ENCODE data around the gene MAFB. TPM values are rescaled to one million over a fixed set of nuclear protein-coding genes. Genes with fewer than 3 reads are reported as not detected.

The MAFB gene
- total RNA-seq, 1 donor from 2014 or later, result 80.5 TPM

DNA sequence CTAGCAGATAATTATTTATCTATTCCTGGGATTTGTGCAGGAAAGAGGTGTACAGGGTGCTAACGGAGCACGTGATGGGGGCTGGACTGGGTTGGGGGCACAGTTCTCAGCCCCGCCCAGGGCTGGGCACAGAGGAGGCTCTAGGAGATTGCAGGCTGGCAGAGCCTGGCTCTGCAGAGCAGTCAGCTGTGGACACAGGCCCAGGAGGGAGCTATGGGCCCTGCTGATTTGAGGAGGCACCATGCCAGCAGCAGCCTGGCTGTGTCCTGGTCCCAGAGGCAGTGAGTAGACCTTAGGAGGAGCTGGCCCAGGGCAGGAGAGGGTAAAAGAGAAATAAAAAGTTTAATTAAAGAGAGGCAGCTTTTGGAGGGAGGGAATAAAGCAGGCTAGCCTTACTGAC lies 19.3 kb downstream of the MAFB start:
- intact Hi-C loops (cut with DNase I), result no loop called here
- Histone ChIP-seq H3K36me3 (no peaks in the 10 kb centered on the region), H3K4me1 (no peaks in the 10 kb centered on the region), H3K9me3 (no peaks in the 10 kb centered on the region), H3K27ac (no peak overlapping the region), H3K27me3 (no peaks in the 10 kb centered on the region), H3K4me3 (no peak overlapping the region)
- no peak for DNase-seq (ENCODE audit: extremely low spot score in 2 of 2)
- TF ChIP-seq POLR2A (IDR thresholded peaks at IDR 0.05), result no peak
- no peak for TF ChIP-seq CTCF (IDR thresholded peaks at IDR 0.05)
- TF ChIP-seq POLR2AphosphoS5 (IDR thresholded peaks at IDR 0.05; ENCODE audit: insufficient read depth in 1 of 2, low read depth in 1 of 2), result no peak

GRCh38 chr20:40668449-40669228 lies 20.4 kb downstream of the MAFB start:
- no peak for TF ChIP-seq POLR2A (IDR thresholded peaks at IDR 0.05)
- TF ChIP-seq CTCF (IDR thresholded peaks at IDR 0.05), result no peak
- TF ChIP-seq POLR2AphosphoS5 (IDR thresholded peaks at IDR 0.05; ENCODE audit: insufficient read depth in 1 of 2, low read depth in 1 of 2), result no peak
- intact Hi-C loops (cut with DNase I), result no loop called here

DNA sequence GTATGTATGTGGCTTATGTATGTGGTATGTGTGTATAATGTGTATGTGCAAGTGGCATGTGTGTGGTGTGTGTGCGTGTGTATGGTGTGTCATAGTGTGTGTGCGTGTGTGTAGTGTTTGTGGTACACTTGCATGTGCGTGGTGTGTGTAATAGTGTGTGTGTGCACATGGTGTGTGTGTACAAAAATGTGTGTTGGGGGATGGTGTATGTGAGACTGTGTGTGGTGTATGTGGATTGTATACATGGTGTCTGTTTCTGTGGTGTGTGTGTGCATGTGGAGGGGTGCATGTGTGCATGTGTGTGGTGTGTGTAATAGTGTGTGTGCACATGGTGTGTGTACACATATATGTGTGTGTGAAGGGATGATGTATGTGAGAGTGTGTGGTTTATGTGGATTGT lies 21.5 kb downstream of the MAFB start:
- no peak for DNase-seq (ENCODE audit: extremely low spot score in 2 of 2)
- no peaks in the 10 kb centered on the region for H3K27me3 ChIP-seq
- no peaks in the 10 kb centered on the region for H3K9me3 ChIP-seq
- no peak overlapping the region for H3K27ac ChIP-seq
- H3K4me3 ChIP-seq, result no peak overlapping the region
- intact Hi-C loops (cut with DNase I), result no loop called here
- H3K4me1 ChIP-seq, result no peaks in the 10 kb centered on the region
- no peak for TF ChIP-seq CTCF (IDR thresholded peaks at IDR 0.05)
- TF ChIP-seq POLR2AphosphoS5 (IDR thresholded peaks at IDR 0.05; ENCODE audit: insufficient read depth in 1 of 2, low read depth in 1 of 2), result no peak
- TF ChIP-seq POLR2A (IDR thresholded peaks at IDR 0.05), result no peak
- no peaks in the 10 kb centered on the region for H3K36me3 ChIP-seq

More at GRCh38 chr20:40668449-40669228, 20.4 kb downstream of the MAFB start:
- H3K36me3 ChIP-seq, result no peaks in the 10 kb centered on the region
- no peaks in the 10 kb centered on the region for H3K9me3 ChIP-seq
- no peaks in the 10 kb centered on the region for H3K27me3 ChIP-seq
- no peak overlapping the region for H3K4me3 ChIP-seq
- H3K27ac ChIP-seq, result no peak overlapping the region
- no peaks in the 10 kb centered on the region for H3K4me1 ChIP-seq
- DNase-seq (ENCODE audit: extremely low spot score in 2 of 2), result no peak

- TF ChIP-seq CTCF (IDR thresholded peaks at IDR 0.05), result no peak
- no peak for TF ChIP-seq POLR2A (IDR thresholded peaks at IDR 0.05)
- TF ChIP-seq POLR2AphosphoS5 (IDR thresholded peaks at IDR 0.05; ENCODE audit: insufficient read depth in 1 of 2, low read depth in 1 of 2), result no peak
- Histone ChIP-seq H3K27me3 (no peaks in the 10 kb centered on the region), H3K36me3 (no peaks in the 10 kb centered on the region), H3K9me3 (no peaks in the 10 kb centered on the region), H3K4me1 (no peaks in the 10 kb centered on the region), H3K27ac (no peak overlapping the region), H3K4me3 (no peak overlapping the region)
- intact Hi-C loops (cut with DNase I), result no loop called here
- DNase-seq (ENCODE audit: extremely low spot score in 2 of 2), result no peak
Measured at GRCh38 chr20:40666336-40666735, 22.7 kb downstream of the MAFB start.

GRCh38 chr20:40664891-40665290 lies 24.1 kb downstream of the MAFB start:
- intact Hi-C loops (cut with DNase I), result no loop called here

More at GRCh38 chr20:40664891-40665290, 24.1 kb downstream of the MAFB start:
- Histone ChIP-seq H3K36me3 (no peaks in the 10 kb centered on the region), H3K4me3 (no peak overlapping the region), H3K27ac (no peak overlapping the region), H3K27me3 (no peaks in the 10 kb centered on the region), H3K9me3 (no peaks in the 10 kb centered on the region), H3K4me1 (no peaks in the 10 kb centered on the region)
- DNase-seq (ENCODE audit: extremely low spot score in 2 of 2), result no peak
- TF ChIP-seq POLR2AphosphoS5 (IDR thresholded peaks at IDR 0.05; ENCODE audit: insufficient read depth in 1 of 2, low read depth in 1 of 2), result no peak
- TF ChIP-seq CTCF (IDR thresholded peaks at IDR 0.05), result no peak
- TF ChIP-seq POLR2A (IDR thresholded peaks at IDR 0.05), result no peak

All from vagina (tissue), 2 donors.